H1 (cell line): ENCODE results near the gene KRT1. TPM values are rescaled to one million over a fixed set of nuclear protein-coding genes. Genes with fewer than 3 reads are reported as not detected.
A peak's percentile ranks its signal among the peaks of the same experiment; 100 is the strongest.

Experiments used
- EZH2 ChIP-seq: fragments of 200-600 bp; sonication (generic); IDR thresholded peaks from 2 replicates; pipeline ENCODE4 v1.7.1; 2012; ENCODE audit warnings: low read depth, mild to moderate bottlenecking, moderate library complexity, low read length, inconsistent platforms; ENCODE audit not compliant: severe bottlenecking
- RAD21 ChIP-seq, 2 experiments: IDR thresholded peaks in 1 of 2; conservative IDR thresholded peaks in 1 of 2; 2 replicates each; pipeline ENCODE4 v1.6.1; 2011; ENCODE audit warnings: low read depth in 2 of 2, low read length in 2 of 2, improper control_type of control experiment in 1 of 2, inconsistent platforms in 1 of 2, mild to moderate bottlenecking in 1 of 2, moderate library complexity in 1 of 2
- polyA plus RNA-seq, 7 experiments: library from polyadenylated mRNA; depleted of rRNA in 3 of 7; stranded (reverse) in 5 of 7; unstranded in 2 of 7; fragments of >200 nt in 5 of 7; fragments of 200-250 nt in 2 of 7; gene quantifications; 1 replicate in 5 of 7; 2 replicates in 1 of 7; 4 replicates in 1 of 7; pipeline versions ENCODE4 v1.2.1 to v1.2.3, GENCODE V29; 2011 to 2013; ENCODE audit warnings: missing spikeins in 2 of 7, mixed read lengths in 2 of 7
- total RNA-seq: library from RNA; stranded (reverse); fragmentation: NEBNext Ultra II Directional; extraction: Animal tissue kit (Norgen Biotek cat#: 25700); gene quantifications from 2 replicates; pipeline ENCODE4 v1.2.1, GENCODE V29; 2021
- TF ChIP-seq, protein P1 (sequence below): fragments of 300-600 bp; sonication (generic); IDR thresholded peaks from 2 replicates; pipeline ENCODE4 v1.7.1; 2012; ENCODE audit warnings: low read length, moderate library complexity, mild to moderate bottlenecking, inconsistent platforms; ENCODE audit not compliant: insufficient replicate concordance
- TF ChIP-seq, protein P2 (sequence below), 3 experiments: IDR thresholded peaks; 1 replicate in 2 of 3; 2 replicates in 1 of 3; pipeline versions ENCODE4 v1.5.1 to v1.6.1; 2011; ENCODE audit warnings: low read length in 3 of 3, mild to moderate bottlenecking in 3 of 3, inconsistent platforms in 2 of 3, low read depth in 1 of 3, moderate library complexity in 1 of 3; ENCODE audit not compliant: insufficient read depth in 1 of 3; ENCODE audit errors: control extremely low read depth in 1 of 3

Gene KRT1
- total and polyA plus RNA-seq, 2 of the 8 experiments (the other 6 are each of a cell fraction or from before 2014, with no cell fraction given), result not detected

DNA sequence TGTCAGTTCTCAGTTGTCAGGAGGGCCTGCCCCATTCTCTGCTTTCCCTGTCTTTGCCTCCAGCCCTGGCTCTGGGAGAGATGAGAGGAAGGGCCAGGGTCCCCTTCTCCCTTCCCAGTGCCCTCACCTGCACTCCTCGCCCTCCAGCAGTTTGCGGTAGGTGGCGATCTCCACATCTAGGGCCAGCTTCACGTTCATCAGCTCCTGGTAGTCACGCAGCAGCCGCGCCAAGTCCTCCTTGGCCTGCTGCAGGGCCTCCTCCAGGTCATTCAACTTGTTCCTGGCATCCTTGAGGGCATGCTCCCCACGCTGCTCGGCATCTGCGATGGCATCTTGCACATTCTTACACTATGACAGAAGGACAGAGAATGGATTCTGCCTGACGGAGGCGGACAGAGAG, 33.6 kb downstream of the KRT1 start (continued):
- TF ChIP-seq, protein P1, sequence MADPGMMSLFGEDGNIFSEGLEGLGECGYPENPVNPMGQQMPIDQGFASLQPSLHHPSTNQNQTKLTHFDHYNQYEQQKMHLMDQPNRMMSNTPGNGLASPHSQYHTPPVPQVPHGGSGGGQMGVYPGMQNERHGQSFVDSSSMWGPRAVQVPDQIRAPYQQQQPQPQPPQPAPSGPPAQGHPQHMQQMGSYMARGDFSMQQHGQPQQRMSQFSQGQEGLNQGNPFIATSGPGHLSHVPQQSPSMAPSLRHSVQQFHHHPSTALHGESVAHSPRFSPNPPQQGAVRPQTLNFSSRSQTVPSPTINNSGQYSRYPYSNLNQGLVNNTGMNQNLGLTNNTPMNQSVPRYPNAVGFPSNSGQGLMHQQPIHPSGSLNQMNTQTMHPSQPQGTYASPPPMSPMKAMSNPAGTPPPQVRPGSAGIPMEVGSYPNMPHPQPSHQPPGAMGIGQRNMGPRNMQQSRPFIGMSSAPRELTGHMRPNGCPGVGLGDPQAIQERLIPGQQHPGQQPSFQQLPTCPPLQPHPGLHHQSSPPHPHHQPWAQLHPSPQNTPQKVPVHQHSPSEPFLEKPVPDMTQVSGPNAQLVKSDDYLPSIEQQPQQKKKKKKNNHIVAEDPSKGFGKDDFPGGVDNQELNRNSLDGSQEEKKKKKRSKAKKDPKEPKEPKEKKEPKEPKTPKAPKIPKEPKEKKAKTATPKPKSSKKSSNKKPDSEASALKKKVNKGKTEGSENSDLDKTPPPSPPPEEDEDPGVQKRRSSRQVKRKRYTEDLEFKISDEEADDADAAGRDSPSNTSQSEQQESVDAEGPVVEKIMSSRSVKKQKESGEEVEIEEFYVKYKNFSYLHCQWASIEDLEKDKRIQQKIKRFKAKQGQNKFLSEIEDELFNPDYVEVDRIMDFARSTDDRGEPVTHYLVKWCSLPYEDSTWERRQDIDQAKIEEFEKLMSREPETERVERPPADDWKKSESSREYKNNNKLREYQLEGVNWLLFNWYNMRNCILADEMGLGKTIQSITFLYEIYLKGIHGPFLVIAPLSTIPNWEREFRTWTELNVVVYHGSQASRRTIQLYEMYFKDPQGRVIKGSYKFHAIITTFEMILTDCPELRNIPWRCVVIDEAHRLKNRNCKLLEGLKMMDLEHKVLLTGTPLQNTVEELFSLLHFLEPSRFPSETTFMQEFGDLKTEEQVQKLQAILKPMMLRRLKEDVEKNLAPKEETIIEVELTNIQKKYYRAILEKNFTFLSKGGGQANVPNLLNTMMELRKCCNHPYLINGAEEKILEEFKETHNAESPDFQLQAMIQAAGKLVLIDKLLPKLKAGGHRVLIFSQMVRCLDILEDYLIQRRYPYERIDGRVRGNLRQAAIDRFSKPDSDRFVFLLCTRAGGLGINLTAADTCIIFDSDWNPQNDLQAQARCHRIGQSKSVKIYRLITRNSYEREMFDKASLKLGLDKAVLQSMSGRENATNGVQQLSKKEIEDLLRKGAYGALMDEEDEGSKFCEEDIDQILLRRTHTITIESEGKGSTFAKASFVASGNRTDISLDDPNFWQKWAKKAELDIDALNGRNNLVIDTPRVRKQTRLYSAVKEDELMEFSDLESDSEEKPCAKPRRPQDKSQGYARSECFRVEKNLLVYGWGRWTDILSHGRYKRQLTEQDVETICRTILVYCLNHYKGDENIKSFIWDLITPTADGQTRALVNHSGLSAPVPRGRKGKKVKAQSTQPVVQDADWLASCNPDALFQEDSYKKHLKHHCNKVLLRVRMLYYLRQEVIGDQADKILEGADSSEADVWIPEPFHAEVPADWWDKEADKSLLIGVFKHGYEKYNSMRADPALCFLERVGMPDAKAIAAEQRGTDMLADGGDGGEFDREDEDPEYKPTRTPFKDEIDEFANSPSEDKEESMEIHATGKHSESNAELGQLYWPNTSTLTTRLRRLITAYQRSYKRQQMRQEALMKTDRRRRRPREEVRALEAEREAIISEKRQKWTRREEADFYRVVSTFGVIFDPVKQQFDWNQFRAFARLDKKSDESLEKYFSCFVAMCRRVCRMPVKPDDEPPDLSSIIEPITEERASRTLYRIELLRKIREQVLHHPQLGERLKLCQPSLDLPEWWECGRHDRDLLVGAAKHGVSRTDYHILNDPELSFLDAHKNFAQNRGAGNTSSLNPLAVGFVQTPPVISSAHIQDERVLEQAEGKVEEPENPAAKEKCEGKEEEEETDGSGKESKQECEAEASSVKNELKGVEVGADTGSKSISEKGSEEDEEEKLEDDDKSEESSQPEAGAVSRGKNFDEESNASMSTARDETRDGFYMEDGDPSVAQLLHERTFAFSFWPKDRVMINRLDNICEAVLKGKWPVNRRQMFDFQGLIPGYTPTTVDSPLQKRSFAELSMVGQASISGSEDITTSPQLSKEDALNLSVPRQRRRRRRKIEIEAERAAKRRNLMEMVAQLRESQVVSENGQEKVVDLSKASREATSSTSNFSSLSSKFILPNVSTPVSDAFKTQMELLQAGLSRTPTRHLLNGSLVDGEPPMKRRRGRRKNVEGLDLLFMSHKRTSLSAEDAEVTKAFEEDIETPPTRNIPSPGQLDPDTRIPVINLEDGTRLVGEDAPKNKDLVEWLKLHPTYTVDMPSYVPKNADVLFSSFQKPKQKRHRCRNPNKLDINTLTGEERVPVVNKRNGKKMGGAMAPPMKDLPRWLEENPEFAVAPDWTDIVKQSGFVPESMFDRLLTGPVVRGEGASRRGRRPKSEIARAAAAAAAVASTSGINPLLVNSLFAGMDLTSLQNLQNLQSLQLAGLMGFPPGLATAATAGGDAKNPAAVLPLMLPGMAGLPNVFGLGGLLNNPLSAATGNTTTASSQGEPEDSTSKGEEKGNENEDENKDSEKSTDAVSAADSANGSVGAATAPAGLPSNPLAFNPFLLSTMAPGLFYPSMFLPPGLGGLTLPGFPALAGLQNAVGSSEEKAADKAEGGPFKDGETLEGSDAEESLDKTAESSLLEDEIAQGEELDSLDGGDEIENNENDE, result no peak
- TF ChIP-seq, protein P2, sequence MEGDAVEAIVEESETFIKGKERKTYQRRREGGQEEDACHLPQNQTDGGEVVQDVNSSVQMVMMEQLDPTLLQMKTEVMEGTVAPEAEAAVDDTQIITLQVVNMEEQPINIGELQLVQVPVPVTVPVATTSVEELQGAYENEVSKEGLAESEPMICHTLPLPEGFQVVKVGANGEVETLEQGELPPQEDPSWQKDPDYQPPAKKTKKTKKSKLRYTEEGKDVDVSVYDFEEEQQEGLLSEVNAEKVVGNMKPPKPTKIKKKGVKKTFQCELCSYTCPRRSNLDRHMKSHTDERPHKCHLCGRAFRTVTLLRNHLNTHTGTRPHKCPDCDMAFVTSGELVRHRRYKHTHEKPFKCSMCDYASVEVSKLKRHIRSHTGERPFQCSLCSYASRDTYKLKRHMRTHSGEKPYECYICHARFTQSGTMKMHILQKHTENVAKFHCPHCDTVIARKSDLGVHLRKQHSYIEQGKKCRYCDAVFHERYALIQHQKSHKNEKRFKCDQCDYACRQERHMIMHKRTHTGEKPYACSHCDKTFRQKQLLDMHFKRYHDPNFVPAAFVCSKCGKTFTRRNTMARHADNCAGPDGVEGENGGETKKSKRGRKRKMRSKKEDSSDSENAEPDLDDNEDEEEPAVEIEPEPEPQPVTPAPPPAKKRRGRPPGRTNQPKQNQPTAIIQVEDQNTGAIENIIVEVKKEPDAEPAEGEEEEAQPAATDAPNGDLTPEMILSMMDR (IDR thresholded peaks at IDR 0.05; ENCODE audit: control extremely low read depth in 1 of 3, insufficient read depth in 1 of 3, low read depth in 1 of 3, low read length in 3 of 3), result peak; percentile 28 to 46 (median 44); a peak in 3 of 4 replicates
- no peak for TF ChIP-seq EZH2
- TF ChIP-seq RAD21 (IDR thresholded peaks at IDR 0.05 in 1 of 2, conservative IDR thresholded peaks at IDR 0.05 in 1 of 2; ENCODE audit: low read depth in 2 of 2, low read length in 2 of 2), result peak; percentile 12 to 38; a peak in 3 of 4 replicates
